Neuronal stem cell (in vitro differentiated cells): ENCODE results near the gene AGPAT2.

Experiments
- DNase-seq: peaks from one replicate; pipeline ENCODE4 v3.0.0-alpha.2; 2013; ENCODE audit warnings: low spot score
- H2AFZ ChIP-seq: one replicate; pipeline ENCODE4 v1.6.1; 2013; ENCODE audit warnings: mild to moderate bottlenecking, low read length, inconsistent platforms
- H2AK5ac ChIP-seq: 2 replicates; pipeline ENCODE4 v1.6.1; 2013; ENCODE audit warnings: low read depth, mild to moderate bottlenecking, inconsistent platforms, low read length, moderate library complexity, mixed read lengths
- H2BK120ac ChIP-seq: 2 replicates; pipeline ENCODE4 v1.6.1; 2013; ENCODE audit warnings: low read depth, mild to moderate bottlenecking, inconsistent platforms, low read length, moderate library complexity, mixed read lengths
- H2BK12ac ChIP-seq: one replicate; pipeline ENCODE4 v1.6.1; 2013; ENCODE audit warnings: low read length, inconsistent platforms
- H2BK15ac ChIP-seq: 2 replicates; pipeline ENCODE4 v1.6.1; 2013; ENCODE audit warnings: mild to moderate bottlenecking, low read length, inconsistent platforms, mixed read lengths
- H2BK5ac ChIP-seq: one replicate; pipeline ENCODE4 v1.6.1; 2013; ENCODE audit warnings: inconsistent platforms, mild to moderate bottlenecking, low read length, moderate library complexity
- H3K14ac ChIP-seq: one replicate; pipeline ENCODE4 v1.6.1; 2013; ENCODE audit warnings: low read length, inconsistent platforms
- H3K18ac ChIP-seq: 2 replicates; pipeline ENCODE4 v1.6.1; 2013; ENCODE audit warnings: low read length, inconsistent platforms
- H3K23ac ChIP-seq: 2 replicates; pipeline ENCODE4 v1.6.1; 2013; ENCODE audit warnings: low read depth, mild to moderate bottlenecking, mixed read lengths, low read length, inconsistent platforms; ENCODE audit not compliant: poor library complexity
- H3K27ac ChIP-seq: replicated peaks from 3 replicates; pipeline ENCODE4 v1.5.1; 2013; ENCODE audit warnings: low read length, inconsistent platforms
- H3K27me3 ChIP-seq, 3 experiments: 2 replicates each; pipeline ENCODE4 v1.6.1; 2013; ENCODE audit warnings: low read length in 3 of 3, mild to moderate bottlenecking in 2 of 3, inconsistent platforms in 1 of 3, low read depth in 1 of 3, mixed read lengths in 1 of 3, moderate library complexity in 1 of 3; ENCODE audit not compliant: control insufficient read depth in 3 of 3, insufficient read depth in 3 of 3
- H3K36me3 ChIP-seq, 2 donors: replicated peaks in 1 of 2; 2 replicates each; pipeline ENCODE4 v1.6.1; 2013; ENCODE audit warnings: low read length in 2 of 2; ENCODE audit not compliant: control insufficient read depth in 2 of 2, insufficient read depth in 2 of 2
- H3K4ac ChIP-seq: 2 replicates; pipeline ENCODE4 v1.6.1; 2013; ENCODE audit warnings: inconsistent platforms, mild to moderate bottlenecking, low read length, moderate library complexity
- H3K4me1 ChIP-seq, 2 donors: 1 replicate in 1 of 2; 2 replicates in 1 of 2; pipeline ENCODE4 v1.6.1; 2013; ENCODE audit warnings: low read length in 2 of 2, low read depth in 1 of 2; ENCODE audit not compliant: control insufficient read depth in 2 of 2, insufficient read depth in 1 of 2
- H3K4me2 ChIP-seq: one replicate; pipeline ENCODE4 v1.6.1; 2013; ENCODE audit warnings: mild to moderate bottlenecking, low read length, inconsistent platforms; ENCODE audit not compliant: insufficient read depth, poor library complexity, severe bottlenecking
- H3K4me3 ChIP-seq, 2 donors: 2 replicates each; pipeline ENCODE4 v1.5.1; 2013; ENCODE audit warnings: low read length in 2 of 2, mild to moderate bottlenecking in 2 of 2, inconsistent platforms in 1 of 2, moderate library complexity in 1 of 2
- H3K79me1 ChIP-seq: one replicate; pipeline ENCODE4 v1.6.1; 2013; ENCODE audit warnings: low read depth, mild to moderate bottlenecking, inconsistent platforms, low read length, moderate library complexity
- H3K9ac ChIP-seq: one replicate; pipeline ENCODE4 v1.6.1; 2013; ENCODE audit warnings: mild to moderate bottlenecking, low read depth, low read length, inconsistent platforms; ENCODE audit not compliant: poor library complexity
- H3K9me3 ChIP-seq, 2 donors: replicated peaks in 1 of 2; 2 replicates each; pipeline versions ENCODE3 to v1.6.1; 2013; ENCODE audit warnings: low read length in 2 of 2, mild to moderate bottlenecking in 2 of 2, inconsistent platforms in 1 of 2, low read depth in 1 of 2, mixed read lengths in 1 of 2, moderate library complexity in 1 of 2; ENCODE audit not compliant: control insufficient read depth in 2 of 2, insufficient read depth in 1 of 2
- H4K8ac ChIP-seq: one replicate; pipeline ENCODE4 v1.6.1; 2013; ENCODE audit warnings: low read depth, mild to moderate bottlenecking, inconsistent platforms, low read length, moderate library complexity
- H4K91ac ChIP-seq: one replicate; pipeline ENCODE4 v1.6.1; 2013; ENCODE audit warnings: low read length, low read depth, mild to moderate bottlenecking, inconsistent platforms; ENCODE audit not compliant: poor library complexity
- WGBS, 2 donors: extraction: QIAGEN DNeasy Blood & Tissue Kit; methylation state at CpG; one replicate each; pipeline ENCODE4 v1.1.7; 2013; ENCODE audit warnings: missing lambda C conversion rate in 2 of 2, mixed read lengths in 1 of 2; ENCODE audit not compliant: insufficient read length in 2 of 2, insufficient replicate concordance in 1 of 2; ENCODE audit errors: extremely low coverage in 2 of 2; 5-methylcytosine and 5-hydroxymethylcytosine counted together

The AGPAT2 gene

GRCh38 chr9:136669791-136670464 is 17.3 kb downstream of the AGPAT2 start:
- Histone ChIP-seq H3K4ac (no peak overlapping the region), H3K9me3 (no peaks in the 10 kb centered on the region), H2AK5ac (peak overlapping the region; percentile 81), H2BK15ac (peak overlapping the region; percentile 64), H3K27me3 (peaks cover 0 to 6% (median 0%) of the 10 kb centered on the region in 3 experiments), H4K91ac (no peak overlapping the region), H3K9ac (peak overlapping the region; percentile 60), H4K8ac (no peak overlapping the region), H3K4me3 (no peak overlapping the region), H3K23ac (peak overlapping the region; percentile 73), H2BK5ac (no peak overlapping the region), H2BK12ac (peak overlapping the region; percentile 30), H3K18ac (no peak overlapping the region), H2BK120ac (no peak overlapping the region), H3K4me1 (peaks cover 11 to 23% of the 10 kb centered on the region in 2 donors), H3K79me1 (peaks cover 2% of the 10 kb centered on the region), H3K36me3 (no peaks in the 10 kb centered on the region), H3K4me2 (no peak overlapping the region), H3K27ac (no peak overlapping the region), H2AFZ (no peak overlapping the region), H3K14ac (no peak overlapping the region)
- no CpG with 5 or more reads among the region's 23 CpGs for WGBS, 2 donors
- no peak for DNase-seq

GRCh38 chr9:136668983-136669790 is 18.1 kb downstream of the AGPAT2 start:
- Histone ChIP-seq H2BK120ac (no peak overlapping the region), H3K4ac (no peak overlapping the region), H2BK12ac (peak overlapping the region; percentile 30), H3K27me3 (peaks cover 0 to 12% (median 0%) of the 10 kb centered on the region in 3 experiments), H2BK5ac (no peak overlapping the region), H3K79me1 (peaks cover 2% of the 10 kb centered on the region), H3K4me3 (no peak overlapping the region), H3K36me3 (no peaks in the 10 kb centered on the region), H4K91ac (no peak overlapping the region), H3K18ac (peak overlapping the region; percentile 19), H3K4me1 (peaks cover 11 to 19% of the 10 kb centered on the region in 2 donors), H2AK5ac (peak overlapping the region; percentile 81), H4K8ac (no peak overlapping the region), H2BK15ac (peak overlapping the region; percentile 10), H3K14ac (no peak overlapping the region), H2AFZ (no peak overlapping the region), H3K23ac (peak overlapping the region; percentile 73), H3K9me3 (no peaks in the 10 kb centered on the region), H3K27ac (no peak overlapping the region), H3K9ac (peak overlapping the region; percentile 60), H3K4me2 (no peak overlapping the region)
- DNase-seq = no peak
- no CpG with 5 or more reads among the region's 23 CpGs for WGBS, 2 donors

DNA sequence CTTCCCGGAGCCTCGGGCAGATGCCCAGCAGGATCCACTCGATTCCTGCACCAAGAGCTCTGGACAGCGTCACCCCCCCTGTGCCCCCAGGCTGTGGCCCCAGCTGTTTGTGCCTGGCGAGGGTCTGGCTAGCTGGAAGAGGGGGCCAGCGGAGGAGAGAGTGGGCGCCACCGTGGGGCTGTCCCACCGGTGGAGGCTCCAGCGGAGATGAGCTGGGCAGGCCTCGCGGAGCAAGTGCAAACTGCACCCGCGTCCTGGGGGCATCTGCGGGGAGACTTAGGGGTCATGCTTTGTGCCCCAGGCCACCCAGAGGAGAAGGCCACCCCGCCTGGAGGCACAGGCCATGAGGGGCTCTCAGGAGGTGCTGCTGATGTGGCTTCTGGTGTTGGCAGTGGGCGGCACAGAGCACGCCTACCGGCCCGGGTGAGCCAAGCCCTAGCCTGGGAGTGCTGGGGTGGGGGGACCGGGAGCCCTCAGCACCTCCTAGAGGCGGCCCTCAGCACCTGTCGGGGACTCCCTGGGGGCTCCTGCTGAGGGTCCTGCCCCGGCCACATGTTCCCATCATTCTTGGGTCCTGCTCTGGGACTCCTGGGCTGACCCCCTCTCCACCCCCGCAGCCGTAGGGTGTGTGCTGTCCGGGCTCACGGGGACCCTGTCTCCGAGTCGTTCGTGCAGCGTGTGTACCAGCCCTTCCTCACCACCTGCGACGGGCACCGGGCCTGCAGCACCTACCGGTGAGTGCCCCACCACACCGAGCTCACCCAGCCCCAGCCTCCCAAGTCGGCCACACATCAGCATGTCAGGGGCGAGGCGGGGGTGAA is 19.1 kb downstream of the AGPAT2 start:
- Histone ChIP-seq H2BK12ac (peak overlapping the region; percentile 84), H2BK120ac (no peak overlapping the region), H3K4me1 (peaks cover 13 to 26% of the 10 kb centered on the region in 2 donors), H4K91ac (no peak overlapping the region), H3K4me3 (no peak overlapping the region), H3K27me3 (peaks cover 0 to 16% (median 0%) of the 10 kb centered on the region in 3 experiments), H3K4ac (no peak overlapping the region), H3K23ac (peak overlapping the region; percentile 25), H3K36me3 (no peaks in the 10 kb centered on the region), H2AFZ (no peak overlapping the region), H3K79me1 (peaks cover 2% of the 10 kb centered on the region), H2BK5ac (no peak overlapping the region), H3K4me2 (no peak overlapping the region), H2AK5ac (peak overlapping the region; percentile 48), H2BK15ac (peak overlapping the region; percentile 58), H4K8ac (no peak overlapping the region), H3K9me3 (no peaks in the 10 kb centered on the region), H3K18ac (peak overlapping the region; percentile 76), H3K9ac (peak overlapping the region; percentile 44), H3K14ac (no peak overlapping the region), H3K27ac (no peak overlapping the region)
- DNase-seq = no peak
- WGBS, 2 donors = no CpG with 5 or more reads among the region's 40 CpGs
